ENCODE measurements around the gene NPPB. TPM values are rescaled to one million over a fixed set of nuclear protein-coding genes. Genes with fewer than 3 reads are reported as not detected.

NPPB gene
- total RNA-seq, 1 experiment from 2014 or later = not detected

DNA sequence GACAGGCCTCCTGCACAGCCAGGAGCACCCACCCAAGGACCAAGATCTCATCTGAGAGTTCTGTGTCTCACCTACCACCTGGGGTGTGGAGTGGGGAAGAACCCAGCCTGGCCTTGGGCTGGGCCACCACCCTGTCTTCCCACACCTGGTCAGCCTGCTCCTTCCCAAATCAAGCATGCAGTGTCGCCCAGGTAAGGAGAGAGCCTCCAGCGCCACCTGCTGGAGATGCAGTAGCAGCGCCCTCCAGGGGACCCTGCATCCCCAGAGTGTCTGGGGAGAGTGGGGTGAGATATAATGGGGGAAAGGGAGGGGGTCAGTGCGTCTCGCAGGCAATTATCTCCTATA lies 35.1 kb upstream of the NPPB start (continued):
- TF ChIP-seq, protein P1, sequence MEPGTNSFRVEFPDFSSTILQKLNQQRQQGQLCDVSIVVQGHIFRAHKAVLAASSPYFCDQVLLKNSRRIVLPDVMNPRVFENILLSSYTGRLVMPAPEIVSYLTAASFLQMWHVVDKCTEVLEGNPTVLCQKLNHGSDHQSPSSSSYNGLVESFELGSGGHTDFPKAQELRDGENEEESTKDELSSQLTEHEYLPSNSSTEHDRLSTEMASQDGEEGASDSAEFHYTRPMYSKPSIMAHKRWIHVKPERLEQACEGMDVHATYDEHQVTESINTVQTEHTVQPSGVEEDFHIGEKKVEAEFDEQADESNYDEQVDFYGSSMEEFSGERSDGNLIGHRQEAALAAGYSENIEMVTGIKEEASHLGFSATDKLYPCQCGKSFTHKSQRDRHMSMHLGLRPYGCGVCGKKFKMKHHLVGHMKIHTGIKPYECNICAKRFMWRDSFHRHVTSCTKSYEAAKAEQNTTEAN (CRISPR knock-in tag; IDR thresholded peaks at IDR 0.05) = no peak
- TF ChIP-seq CREM (CRISPR knock-in tag; IDR thresholded peaks at IDR 0.05) (no peak), KAT7 (CRISPR knock-in tag; IDR thresholded peaks at IDR 0.05; ENCODE audit: borderline replicate concordance) (no peak), ZNF263 (CRISPR knock-in tag; IDR thresholded peaks at IDR 0.05; ENCODE audit: low read depth) (no peak), HMGA2 (CRISPR knock-in tag; IDR thresholded peaks at IDR 0.05) (no peak)
- TF ChIP-seq, protein P2, sequence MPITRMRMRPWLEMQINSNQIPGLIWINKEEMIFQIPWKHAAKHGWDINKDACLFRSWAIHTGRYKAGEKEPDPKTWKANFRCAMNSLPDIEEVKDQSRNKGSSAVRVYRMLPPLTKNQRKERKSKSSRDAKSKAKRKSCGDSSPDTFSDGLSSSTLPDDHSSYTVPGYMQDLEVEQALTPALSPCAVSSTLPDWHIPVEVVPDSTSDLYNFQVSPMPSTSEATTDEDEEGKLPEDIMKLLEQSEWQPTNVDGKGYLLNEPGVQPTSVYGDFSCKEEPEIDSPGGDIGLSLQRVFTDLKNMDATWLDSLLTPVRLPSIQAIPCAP (CRISPR knock-in tag; IDR thresholded peaks at IDR 0.05) = no peak
- TF ChIP-seq, protein P3, sequence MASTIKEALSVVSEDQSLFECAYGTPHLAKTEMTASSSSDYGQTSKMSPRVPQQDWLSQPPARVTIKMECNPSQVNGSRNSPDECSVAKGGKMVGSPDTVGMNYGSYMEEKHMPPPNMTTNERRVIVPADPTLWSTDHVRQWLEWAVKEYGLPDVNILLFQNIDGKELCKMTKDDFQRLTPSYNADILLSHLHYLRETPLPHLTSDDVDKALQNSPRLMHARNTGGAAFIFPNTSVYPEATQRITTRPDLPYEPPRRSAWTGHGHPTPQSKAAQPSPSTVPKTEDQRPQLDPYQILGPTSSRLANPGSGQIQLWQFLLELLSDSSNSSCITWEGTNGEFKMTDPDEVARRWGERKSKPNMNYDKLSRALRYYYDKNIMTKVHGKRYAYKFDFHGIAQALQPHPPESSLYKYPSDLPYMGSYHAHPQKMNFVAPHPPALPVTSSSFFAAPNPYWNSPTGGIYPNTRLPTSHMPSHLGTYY (CRISPR knock-in tag; IDR thresholded peaks at IDR 0.05) = no peak

DNA sequence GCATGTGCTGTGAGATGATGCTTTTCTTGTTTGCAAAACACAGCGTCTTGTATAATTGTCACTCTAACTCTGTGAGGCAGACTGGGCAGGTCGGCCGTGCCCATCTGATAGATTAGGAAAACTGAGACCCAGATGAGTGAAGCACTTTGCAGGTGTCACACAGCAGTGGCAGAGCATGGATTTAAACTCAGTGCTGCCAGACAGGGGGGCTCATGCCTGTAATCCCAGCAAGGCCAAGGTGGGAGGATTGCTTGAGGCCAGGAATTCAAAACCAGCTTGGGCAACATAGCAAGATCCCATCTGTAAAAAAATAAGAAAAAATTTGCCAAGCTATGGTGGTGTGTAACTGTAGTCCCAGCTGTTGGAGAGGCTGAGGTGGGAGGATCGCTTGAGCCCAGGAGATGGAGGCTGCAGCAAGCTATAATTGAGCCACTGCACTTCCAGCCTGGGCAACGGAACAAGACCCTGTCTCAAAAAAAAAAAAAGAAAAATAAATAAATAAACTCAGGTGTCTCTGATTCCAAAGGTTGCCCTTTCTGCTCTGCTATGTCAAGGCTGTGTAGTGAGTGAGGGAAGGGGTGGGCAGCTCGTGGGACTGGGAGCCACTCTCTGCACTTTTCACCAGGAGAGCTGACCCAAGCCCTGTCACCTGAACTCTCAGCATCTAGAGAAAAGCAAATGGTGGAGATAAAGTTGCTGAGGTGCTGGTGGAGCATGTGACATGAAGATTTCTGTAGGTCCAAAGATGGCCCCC lies 32.9 kb upstream of the NPPB start:
- no peaks in the 10 kb centered on the region for H3K36me3 Mint-ChIP-seq
- DNase-seq (ENCODE audit: low spot score) = no peak
- ChIA-PET CTCF (interaction anchor here (0.7 to 3.2 kb wide), 4 partner anchors 9 to 104 kb away, joined by 3 to 17 read pairs (median 8); no protein-coding TSS in a partner anchor), POLR2A (no interaction called here)
- no peaks in the 10 kb centered on the region for H3K4me1 Mint-ChIP-seq
- no peaks in the 10 kb centered on the region; the same call in 1 of the 2 replicates for H3K27me3 Mint-ChIP-seq (ENCODE audit: low read depth)
- TF ChIP-seq ZNF121 (CRISPR knock-in tag; IDR thresholded peaks at IDR 0.05) (peak; percentile 46; the same call in 1 of the 2 replicates), SMAD4 (CRISPR knock-in tag; IDR thresholded peaks at IDR 0.05) (no peak), CREB1 (CRISPR knock-in tag; IDR thresholded peaks at IDR 0.05) (no peak), GTF2I (CRISPR knock-in tag; conservative IDR thresholded peaks at IDR 0.05) (0 out of 2 replicates have a peak, but pooled peaks have one; percentile 23), SP1 (CRISPR knock-in tag; conservative IDR thresholded peaks at IDR 0.05) (no peak)
- TF ChIP-seq, protein P4, sequence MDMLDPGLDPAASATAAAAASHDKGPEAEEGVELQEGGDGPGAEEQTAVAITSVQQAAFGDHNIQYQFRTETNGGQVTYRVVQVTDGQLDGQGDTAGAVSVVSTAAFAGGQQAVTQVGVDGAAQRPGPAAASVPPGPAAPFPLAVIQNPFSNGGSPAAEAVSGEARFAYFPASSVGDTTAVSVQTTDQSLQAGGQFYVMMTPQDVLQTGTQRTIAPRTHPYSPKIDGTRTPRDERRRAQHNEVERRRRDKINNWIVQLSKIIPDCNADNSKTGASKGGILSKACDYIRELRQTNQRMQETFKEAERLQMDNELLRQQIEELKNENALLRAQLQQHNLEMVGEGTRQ (CRISPR knock-in tag; IDR thresholded peaks at IDR 0.05) = no peak
- no peak overlapping the region for H3K27ac Mint-ChIP-seq
- ATAC-seq = no peak
- H3K4me3 Mint-ChIP-seq = no peak overlapping the region
- no peaks in the 10 kb centered on the region for H3K9me3 Mint-ChIP-seq

DNA sequence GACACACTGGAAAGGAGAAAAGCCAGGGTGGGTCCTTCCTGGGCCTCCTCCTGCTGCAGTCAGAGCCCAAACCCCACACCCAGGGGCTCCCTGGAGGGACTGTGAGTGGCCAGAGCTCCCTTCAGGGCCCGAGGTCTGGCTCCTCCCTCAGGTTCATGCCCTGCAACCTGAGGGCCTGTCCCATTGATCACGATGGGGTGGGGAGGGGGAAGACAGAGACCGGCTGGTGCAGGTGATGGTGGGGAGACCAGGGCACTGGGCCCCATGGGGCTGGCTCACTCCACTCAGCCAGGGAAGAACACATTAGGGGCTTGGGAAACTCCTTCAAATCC lies 30.1 kb upstream of the NPPB start:
- DNase-seq (ENCODE audit: low spot score) (no peak), ATAC-seq (peak; percentile 66)
- POLR2A ChIA-PET = interaction anchor here (1.6 kb wide), 1 partner anchor 19 kb away, joined by 4 read pairs; no protein-coding TSS in a partner anchor
- CTCF ChIA-PET = interaction anchor here (0.6 to 4.5 kb wide), 7 partner anchors 30 to 410 kb away, joined by 3 to 19 read pairs (median 4); partner anchors contain the start of genes DISP3 and NPPB
- no peak overlapping the region for H3K27ac Mint-ChIP-seq
- no peak overlapping the region for H3K4me3 Mint-ChIP-seq
- H3K27me3 Mint-ChIP-seq (ENCODE audit: low read depth) = no peaks in the 10 kb centered on the region; the same call in 1 of the 2 replicates
- H3K36me3 Mint-ChIP-seq = no peaks in the 10 kb centered on the region
- H3K4me1 Mint-ChIP-seq = no peaks in the 10 kb centered on the region; the same call in 1 of the 2 replicates
- H3K9me3 Mint-ChIP-seq = no peaks in the 10 kb centered on the region
- TF ChIP-seq, protein P5, sequence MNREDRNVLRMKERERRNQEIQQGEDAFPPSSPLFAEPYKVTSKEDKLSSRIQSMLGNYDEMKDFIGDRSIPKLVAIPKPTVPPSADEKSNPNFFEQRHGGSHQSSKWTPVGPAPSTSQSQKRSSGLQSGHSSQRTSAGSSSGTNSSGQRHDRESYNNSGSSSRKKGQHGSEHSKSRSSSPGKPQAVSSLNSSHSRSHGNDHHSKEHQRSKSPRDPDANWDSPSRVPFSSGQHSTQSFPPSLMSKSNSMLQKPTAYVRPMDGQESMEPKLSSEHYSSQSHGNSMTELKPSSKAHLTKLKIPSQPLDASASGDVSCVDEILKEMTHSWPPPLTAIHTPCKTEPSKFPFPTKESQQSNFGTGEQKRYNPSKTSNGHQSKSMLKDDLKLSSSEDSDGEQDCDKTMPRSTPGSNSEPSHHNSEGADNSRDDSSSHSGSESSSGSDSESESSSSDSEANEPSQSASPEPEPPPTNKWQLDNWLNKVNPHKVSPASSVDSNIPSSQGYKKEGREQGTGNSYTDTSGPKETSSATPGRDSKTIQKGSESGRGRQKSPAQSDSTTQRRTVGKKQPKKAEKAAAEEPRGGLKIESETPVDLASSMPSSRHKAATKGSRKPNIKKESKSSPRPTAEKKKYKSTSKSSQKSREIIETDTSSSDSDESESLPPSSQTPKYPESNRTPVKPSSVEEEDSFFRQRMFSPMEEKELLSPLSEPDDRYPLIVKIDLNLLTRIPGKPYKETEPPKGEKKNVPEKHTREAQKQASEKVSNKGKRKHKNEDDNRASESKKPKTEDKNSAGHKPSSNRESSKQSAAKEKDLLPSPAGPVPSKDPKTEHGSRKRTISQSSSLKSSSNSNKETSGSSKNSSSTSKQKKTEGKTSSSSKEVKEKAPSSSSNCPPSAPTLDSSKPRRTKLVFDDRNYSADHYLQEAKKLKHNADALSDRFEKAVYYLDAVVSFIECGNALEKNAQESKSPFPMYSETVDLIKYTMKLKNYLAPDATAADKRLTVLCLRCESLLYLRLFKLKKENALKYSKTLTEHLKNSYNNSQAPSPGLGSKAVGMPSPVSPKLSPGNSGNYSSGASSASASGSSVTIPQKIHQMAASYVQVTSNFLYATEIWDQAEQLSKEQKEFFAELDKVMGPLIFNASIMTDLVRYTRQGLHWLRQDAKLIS (CRISPR knock-in tag; IDR thresholded peaks at IDR 0.05; ENCODE audit: borderline replicate concordance) = no peak
- TF ChIP-seq, protein P6, sequence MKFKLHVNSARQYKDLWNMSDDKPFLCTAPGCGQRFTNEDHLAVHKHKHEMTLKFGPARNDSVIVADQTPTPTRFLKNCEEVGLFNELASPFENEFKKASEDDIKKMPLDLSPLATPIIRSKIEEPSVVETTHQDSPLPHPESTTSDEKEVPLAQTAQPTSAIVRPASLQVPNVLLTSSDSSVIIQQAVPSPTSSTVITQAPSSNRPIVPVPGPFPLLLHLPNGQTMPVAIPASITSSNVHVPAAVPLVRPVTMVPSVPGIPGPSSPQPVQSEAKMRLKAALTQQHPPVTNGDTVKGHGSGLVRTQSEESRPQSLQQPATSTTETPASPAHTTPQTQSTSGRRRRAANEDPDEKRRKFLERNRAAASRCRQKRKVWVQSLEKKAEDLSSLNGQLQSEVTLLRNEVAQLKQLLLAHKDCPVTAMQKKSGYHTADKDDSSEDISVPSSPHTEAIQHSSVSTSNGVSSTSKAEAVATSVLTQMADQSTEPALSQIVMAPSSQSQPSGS (CRISPR knock-in tag; IDR thresholded peaks at IDR 0.05; ENCODE audit: borderline replicate concordance, low read depth) = no peak
- TF ChIP-seq, protein P1 (CRISPR knock-in tag; IDR thresholded peaks at IDR 0.05) = no peak
- no peak for TF ChIP-seq CREM (CRISPR knock-in tag; IDR thresholded peaks at IDR 0.05)
- TF ChIP-seq, protein P7, sequence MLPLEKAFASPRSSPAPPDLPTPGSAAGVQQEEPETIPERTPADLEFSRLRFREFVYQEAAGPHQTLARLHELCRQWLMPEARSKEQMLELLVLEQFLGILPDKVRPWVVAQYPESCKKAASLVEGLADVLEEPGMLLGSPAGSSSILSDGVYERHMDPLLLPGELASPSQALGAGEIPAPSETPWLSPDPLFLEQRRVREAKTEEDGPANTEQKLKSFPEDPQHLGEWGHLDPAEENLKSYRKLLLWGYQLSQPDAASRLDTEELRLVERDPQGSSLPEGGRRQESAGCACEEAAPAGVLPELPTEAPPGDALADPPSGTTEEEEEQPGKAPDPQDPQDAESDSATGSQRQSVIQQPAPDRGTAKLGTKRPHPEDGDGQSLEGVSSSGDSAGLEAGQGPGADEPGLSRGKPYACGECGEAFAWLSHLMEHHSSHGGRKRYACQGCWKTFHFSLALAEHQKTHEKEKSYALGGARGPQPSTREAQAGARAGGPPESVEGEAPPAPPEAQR (CRISPR knock-in tag; IDR thresholded peaks at IDR 0.05) = no peak
- TF ChIP-seq ZNF263 (CRISPR knock-in tag; IDR thresholded peaks at IDR 0.05; ENCODE audit: low read depth) = no peak
- TF ChIP-seq, protein P8, sequence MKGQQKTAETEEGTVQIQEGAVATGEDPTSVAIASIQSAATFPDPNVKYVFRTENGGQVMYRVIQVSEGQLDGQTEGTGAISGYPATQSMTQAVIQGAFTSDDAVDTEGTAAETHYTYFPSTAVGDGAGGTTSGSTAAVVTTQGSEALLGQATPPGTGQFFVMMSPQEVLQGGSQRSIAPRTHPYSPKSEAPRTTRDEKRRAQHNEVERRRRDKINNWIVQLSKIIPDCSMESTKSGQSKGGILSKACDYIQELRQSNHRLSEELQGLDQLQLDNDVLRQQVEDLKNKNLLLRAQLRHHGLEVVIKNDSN (CRISPR knock-in tag; IDR thresholded peaks at IDR 0.05) = no peak

All from WTC11 (cell line).